Activated T-cell treated with anti-CD3 and anti-CD28 coated beads, Interleukin-2, amount 50 U/mL, for 72 hours (primary cell): ENCODE data around the gene UTP15. TPM values are rescaled to one million over a fixed set of nuclear protein-coding genes. Genes with fewer than 3 reads are reported as not detected.

ENCODE experiments used
- total RNA-seq, 2 donors: library from RNA; stranded (reverse); gene quantifications; one replicate each; pipeline ENCODE4 v1.2.3, GENCODE V29; 2022

UTP15 gene
- total RNA-seq, 2 donors from 2014 or later = 26.3 to 34.4 TPM

Other genes with a start within 250 kb of the UTP15 start
- 1 to 10 TPM in 1 of 2 donors, under 1 TPM in 1; 0.55 to 1.0 TPM for gene FOXD1, start 117.0 kb upstream of the UTP15 start, total RNA-seq
- gene BTF3, start 67.3 kb upstream of the UTP15 start, total RNA-seq = 1,000 to 10,000 TPM; 1,036 to 1,053 TPM
- gene ANKRA2, start 104 bp upstream of the UTP15 start, total RNA-seq = 10 to 100 TPM; 36.4 to 37.9 TPM
- gene ARHGEF28, start 60.5 kb downstream of the UTP15 start, total RNA-seq = under 1 TPM; 0.24 to 0.30 TPM